ENCODE measurements around the gene LRRC18. TPM values are rescaled to one million over a fixed set of nuclear protein-coding genes. Genes with fewer than 3 reads are reported as not detected.

LRRC18 gene
- total and polyA plus RNA-seq, 4 donors = 1.8 to 4.5 (median 2.7) TPM

DNA sequence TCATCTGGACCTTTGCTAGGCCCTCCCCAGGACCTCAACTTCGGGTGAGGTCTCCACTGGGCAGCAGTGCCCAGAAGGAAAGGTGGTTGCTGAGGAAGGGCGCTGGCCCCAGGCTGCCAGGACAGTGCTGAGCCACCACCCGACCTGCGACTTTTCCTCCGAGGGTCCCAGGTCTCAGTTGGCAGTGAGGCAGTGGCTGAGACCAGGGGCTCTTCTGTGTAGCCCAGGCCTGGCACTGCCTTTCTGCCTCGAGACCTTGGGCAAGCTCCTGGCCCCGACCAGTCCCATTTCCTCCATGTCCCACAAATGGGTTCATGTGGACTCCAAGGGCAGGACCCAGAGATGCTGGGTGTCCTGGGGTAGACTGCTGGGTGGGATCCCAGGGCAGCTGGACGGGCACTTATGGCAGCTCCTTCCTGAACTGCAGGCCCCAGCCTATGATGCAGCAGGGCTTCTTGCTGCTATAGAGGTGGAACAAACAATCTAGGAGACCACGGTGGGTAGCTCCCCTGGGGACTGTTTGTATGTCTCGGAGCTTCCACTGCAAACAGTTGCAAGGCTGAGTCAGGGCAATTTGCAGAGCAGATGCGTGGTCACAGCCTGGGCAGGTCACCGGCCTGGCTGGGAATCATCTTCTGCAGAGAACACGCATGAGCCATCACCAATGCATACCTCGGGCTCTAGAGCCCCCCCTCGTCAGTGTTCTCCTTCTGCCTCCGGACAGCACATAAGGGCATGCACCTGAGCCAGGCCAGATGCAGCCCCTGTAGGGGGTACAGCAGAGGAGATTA, 17.9 kb upstream of the LRRC18 start:
- Histone ChIP-seq H3K9ac (ENCODE audit: insufficient read depth in 1 of 2, low read length in 2 of 2) (no peak overlapping the region), H3K27me3 (ENCODE audit: control insufficient read depth in 3 of 3, insufficient read depth in 3 of 3, low read length in 2 of 3) (no peaks in the 10 kb centered on the region), H3K27ac (ENCODE audit: low read depth in 1 of 2, low read length in 1 of 2) (no peak overlapping the region), H3K4me3 (no peak overlapping the region), H3K36me3 (ENCODE audit: control insufficient read depth in 4 of 4, insufficient read depth in 4 of 4, low read length in 4 of 4) (no peaks in the 10 kb centered on the region), H3K4me1 (ENCODE audit: control insufficient read depth in 5 of 5, insufficient read depth in 5 of 5, low read length in 5 of 5) (no peaks in the 10 kb centered on the region), H3K9me3 (ENCODE audit: control insufficient read depth in 4 of 4, insufficient read depth in 3 of 4, low read length in 3 of 4) (no peaks in the 10 kb centered on the region)
- TF ChIP-seq, protein P1, sequence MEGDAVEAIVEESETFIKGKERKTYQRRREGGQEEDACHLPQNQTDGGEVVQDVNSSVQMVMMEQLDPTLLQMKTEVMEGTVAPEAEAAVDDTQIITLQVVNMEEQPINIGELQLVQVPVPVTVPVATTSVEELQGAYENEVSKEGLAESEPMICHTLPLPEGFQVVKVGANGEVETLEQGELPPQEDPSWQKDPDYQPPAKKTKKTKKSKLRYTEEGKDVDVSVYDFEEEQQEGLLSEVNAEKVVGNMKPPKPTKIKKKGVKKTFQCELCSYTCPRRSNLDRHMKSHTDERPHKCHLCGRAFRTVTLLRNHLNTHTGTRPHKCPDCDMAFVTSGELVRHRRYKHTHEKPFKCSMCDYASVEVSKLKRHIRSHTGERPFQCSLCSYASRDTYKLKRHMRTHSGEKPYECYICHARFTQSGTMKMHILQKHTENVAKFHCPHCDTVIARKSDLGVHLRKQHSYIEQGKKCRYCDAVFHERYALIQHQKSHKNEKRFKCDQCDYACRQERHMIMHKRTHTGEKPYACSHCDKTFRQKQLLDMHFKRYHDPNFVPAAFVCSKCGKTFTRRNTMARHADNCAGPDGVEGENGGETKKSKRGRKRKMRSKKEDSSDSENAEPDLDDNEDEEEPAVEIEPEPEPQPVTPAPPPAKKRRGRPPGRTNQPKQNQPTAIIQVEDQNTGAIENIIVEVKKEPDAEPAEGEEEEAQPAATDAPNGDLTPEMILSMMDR (IDR thresholded peaks at IDR 0.05; ENCODE audit: control extremely low read depth, extremely low read depth) = no peak
- ATAC-seq (ENCODE audit: insufficient read depth, low FRiP score) (no peak), DNase-seq (no peak)
- WGBS, 2 donors = 93 to 97% methylated on average over 16 of the region's 16 CpGs

DNA sequence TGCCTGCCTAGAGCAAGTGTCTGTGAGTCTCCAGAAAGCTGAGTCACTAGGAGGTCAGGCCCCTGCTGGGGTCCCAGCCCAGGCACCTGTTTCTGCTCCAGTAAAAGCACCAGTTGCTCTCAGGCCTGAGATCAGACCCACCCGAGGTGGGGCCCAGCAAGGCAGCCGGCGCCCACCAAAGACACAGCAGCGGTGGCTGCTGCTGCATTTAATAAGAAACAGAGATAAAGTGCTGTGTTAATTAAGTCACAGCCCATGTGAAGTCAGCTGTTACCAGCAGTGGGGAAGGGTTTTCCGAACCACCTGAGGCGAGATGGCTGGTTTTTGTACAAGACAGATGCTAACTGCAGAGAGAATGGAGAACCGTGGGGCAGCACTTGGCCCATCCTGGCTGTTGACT, 12.1 kb upstream of the LRRC18 start:
- no peaks in the 10 kb centered on the region for H3K27me3 ChIP-seq (ENCODE audit: control insufficient read depth in 3 of 3, insufficient read depth in 3 of 3, low read length in 2 of 3)
- no peak overlapping the region for H3K27ac ChIP-seq (ENCODE audit: low read depth in 1 of 2, low read length in 1 of 2)
- DNase-seq (no peak), ATAC-seq (ENCODE audit: insufficient read depth, low FRiP score) (no peak)
- no peak overlapping the region for H3K9ac ChIP-seq (ENCODE audit: insufficient read depth in 1 of 2, low read length in 2 of 2)
- 92 to 93% methylated on average over 7 of the region's 7 CpGs for WGBS, 2 donors
- TF ChIP-seq, protein P1 (IDR thresholded peaks at IDR 0.05; ENCODE audit: control extremely low read depth, extremely low read depth) = no peak
- no peak overlapping the region for H3K4me3 ChIP-seq
- H3K36me3 ChIP-seq (ENCODE audit: control insufficient read depth in 4 of 4, insufficient read depth in 4 of 4, low read length in 4 of 4) = peaks cover 0 to 2% (median 0%) of the 10 kb centered on the region in 4 donors
- H3K4me1 ChIP-seq (ENCODE audit: control insufficient read depth in 5 of 5, insufficient read depth in 5 of 5, low read length in 5 of 5) = peaks cover 0 to 4% (median 2%) of the 10 kb centered on the region in 5 donors
- no peaks in the 10 kb centered on the region for H3K9me3 ChIP-seq (ENCODE audit: control insufficient read depth in 4 of 4, insufficient read depth in 3 of 4, low read length in 3 of 4)

DNA sequence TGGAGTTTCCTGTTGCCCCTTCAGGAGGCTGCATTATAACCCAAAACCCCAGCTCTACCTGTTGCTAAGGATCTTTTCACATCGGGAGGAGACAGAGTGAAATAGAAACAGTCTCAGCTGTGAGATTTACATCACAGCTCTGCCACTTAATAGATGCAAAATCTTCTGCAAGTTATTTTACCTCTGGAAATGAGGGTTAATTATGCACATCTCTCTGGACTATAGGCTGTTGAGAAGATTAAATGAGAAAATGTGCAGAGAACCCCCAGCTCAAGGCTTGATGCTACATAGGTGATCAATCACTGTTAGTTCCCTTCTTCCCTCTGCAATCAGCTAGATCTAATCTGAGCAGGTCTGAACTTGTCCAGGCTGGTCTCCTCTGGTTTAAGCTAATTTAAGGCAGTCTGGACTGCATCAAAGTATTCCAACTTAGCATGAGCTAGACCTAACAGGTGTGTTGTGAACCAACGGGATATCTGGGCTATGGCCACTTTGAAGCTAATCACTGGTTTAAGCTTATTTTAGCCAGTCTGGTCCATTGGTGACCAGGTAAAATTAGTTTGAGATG, 8.9 kb upstream of the LRRC18 start:
- peaks cover 0 to 2% (median 0%) of the 10 kb centered on the region in 4 donors for H3K36me3 ChIP-seq (ENCODE audit: control insufficient read depth in 4 of 4, insufficient read depth in 4 of 4, low read length in 4 of 4)
- H3K4me1 ChIP-seq (ENCODE audit: control insufficient read depth in 5 of 5, insufficient read depth in 5 of 5, low read length in 5 of 5) = peaks cover 0 to 7% (median 3%) of the 10 kb centered on the region in 5 donors
- H3K27ac ChIP-seq (ENCODE audit: low read depth in 1 of 2, low read length in 1 of 2) = no peak overlapping the region
- H3K27me3 ChIP-seq (ENCODE audit: control insufficient read depth in 3 of 3, insufficient read depth in 3 of 3, low read length in 2 of 3) = no peaks in the 10 kb centered on the region
- 93 to 97% methylated on average over 2 of the region's 2 CpGs for WGBS, 2 donors
- TF ChIP-seq, protein P1 (IDR thresholded peaks at IDR 0.05; ENCODE audit: control extremely low read depth, extremely low read depth) = no peak
- DNase-seq (no peak), ATAC-seq (ENCODE audit: insufficient read depth, low FRiP score) (no peak)
- no peaks in the 10 kb centered on the region for H3K9me3 ChIP-seq (ENCODE audit: control insufficient read depth in 4 of 4, insufficient read depth in 3 of 4, low read length in 3 of 4)
- H3K9ac ChIP-seq (ENCODE audit: insufficient read depth in 1 of 2, low read length in 2 of 2) = no peak overlapping the region
- no peak overlapping the region for H3K4me3 ChIP-seq
